Prostate gland (tissue), 2 donors: Measurements from ENCODE around the gene KRTAP5-11.

Experiments
- POLR2A ChIP-seq: fragments of 450-650 bp; IDR thresholded peaks from one replicate; pipeline ENCODE4 v1.6.1; 2016; ENCODE audit warnings: antibody characterized with exemption, mild to moderate bottlenecking
- TF ChIP-seq, protein P1 (sequence below), 4 experiments: fragments of 200-600 bp in 2 of 4; fragments of 450-650 bp in 2 of 4; sonication (generic) in 2 of 4; IDR thresholded peaks; 1 replicate in 3 of 4; 2 replicates in 1 of 4; pipeline ENCODE4 v1.5.1; 2016 to 2019; ENCODE audit warnings: antibody characterized with exemption in 4 of 4, mild to moderate bottlenecking in 2 of 4, moderate library complexity in 2 of 4

DNA sequence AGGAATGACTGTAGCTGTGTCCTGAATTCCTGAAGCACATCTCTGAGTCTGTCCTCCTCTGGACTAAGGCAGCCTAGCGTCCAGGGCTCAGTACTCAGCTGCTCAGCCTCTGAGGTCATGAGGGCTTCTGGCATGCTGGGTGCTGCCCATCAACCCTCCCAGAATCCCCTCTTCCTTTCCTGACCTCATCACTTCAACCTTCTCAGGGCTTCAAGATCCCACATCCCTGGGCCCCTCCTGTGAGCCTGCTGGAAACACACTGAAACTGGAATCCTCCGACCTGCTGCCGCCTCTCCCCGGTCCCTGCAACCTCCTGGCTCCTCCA, 44.0 kb downstream of the KRTAP5-11 start:
- TF ChIP-seq, protein P1, sequence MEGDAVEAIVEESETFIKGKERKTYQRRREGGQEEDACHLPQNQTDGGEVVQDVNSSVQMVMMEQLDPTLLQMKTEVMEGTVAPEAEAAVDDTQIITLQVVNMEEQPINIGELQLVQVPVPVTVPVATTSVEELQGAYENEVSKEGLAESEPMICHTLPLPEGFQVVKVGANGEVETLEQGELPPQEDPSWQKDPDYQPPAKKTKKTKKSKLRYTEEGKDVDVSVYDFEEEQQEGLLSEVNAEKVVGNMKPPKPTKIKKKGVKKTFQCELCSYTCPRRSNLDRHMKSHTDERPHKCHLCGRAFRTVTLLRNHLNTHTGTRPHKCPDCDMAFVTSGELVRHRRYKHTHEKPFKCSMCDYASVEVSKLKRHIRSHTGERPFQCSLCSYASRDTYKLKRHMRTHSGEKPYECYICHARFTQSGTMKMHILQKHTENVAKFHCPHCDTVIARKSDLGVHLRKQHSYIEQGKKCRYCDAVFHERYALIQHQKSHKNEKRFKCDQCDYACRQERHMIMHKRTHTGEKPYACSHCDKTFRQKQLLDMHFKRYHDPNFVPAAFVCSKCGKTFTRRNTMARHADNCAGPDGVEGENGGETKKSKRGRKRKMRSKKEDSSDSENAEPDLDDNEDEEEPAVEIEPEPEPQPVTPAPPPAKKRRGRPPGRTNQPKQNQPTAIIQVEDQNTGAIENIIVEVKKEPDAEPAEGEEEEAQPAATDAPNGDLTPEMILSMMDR (IDR thresholded peaks at IDR 0.05) = no peak
- TF ChIP-seq POLR2A = no peak
